Mesothelial cell of epicardium (in vitro differentiated cells): Measurements from ENCODE around the gene ENTPD6. TPM values are rescaled to one million over a fixed set of nuclear protein-coding genes. Genes with fewer than 3 reads are reported as not detected.

Experiments
- DNase-seq, 2 experiments: peaks; one replicate each; pipeline ENCODE4 v3.0.0; 2021; ENCODE audit warnings: low spot score in 2 of 2; ENCODE audit not compliant: unreplicated experiment in 2 of 2
- H3K27ac Mint-ChIP-seq: 2 replicates; pipeline ENCODE4 v1.8.0; 2021; ENCODE audit warnings: mixed read lengths
- H3K27me3 Mint-ChIP-seq: 2 replicates; pipeline ENCODE4 v1.8.0; 2021; ENCODE audit warnings: low read depth, mixed read lengths
- H3K36me3 Mint-ChIP-seq: 2 replicates; pipeline ENCODE4 v1.8.0; 2021; ENCODE audit warnings: mixed read lengths
- H3K4me1 Mint-ChIP-seq: 2 replicates; pipeline ENCODE4 v1.8.0; 2021; ENCODE audit warnings: mixed read lengths
- H3K4me3 Mint-ChIP-seq: 2 replicates; pipeline ENCODE4 v1.8.0; 2021; ENCODE audit warnings: mild to moderate bottlenecking, moderate library complexity, mixed read lengths
- H3K9me3 Mint-ChIP-seq: 2 replicates; pipeline ENCODE4 v1.8.0; 2021; ENCODE audit warnings: mixed read lengths
- total RNA-seq: library from RNA; stranded (reverse); gene quantifications from 3 replicates; pipeline ENCODE4 v1.2.1, GENCODE V29; 2021
- TF ChIP-seq, protein P1 (sequence below): fragments of 200-600 bp; sonication (generic); IDR thresholded peaks from one replicate; pipeline ENCODE4 v1.5.0; 2021; ENCODE audit warnings: antibody characterized with exemption; ENCODE audit not compliant: unreplicated experiment

ENTPD6 gene
- total RNA-seq, 1 donor from 2014 or later, result 59.3 TPM

DNA sequence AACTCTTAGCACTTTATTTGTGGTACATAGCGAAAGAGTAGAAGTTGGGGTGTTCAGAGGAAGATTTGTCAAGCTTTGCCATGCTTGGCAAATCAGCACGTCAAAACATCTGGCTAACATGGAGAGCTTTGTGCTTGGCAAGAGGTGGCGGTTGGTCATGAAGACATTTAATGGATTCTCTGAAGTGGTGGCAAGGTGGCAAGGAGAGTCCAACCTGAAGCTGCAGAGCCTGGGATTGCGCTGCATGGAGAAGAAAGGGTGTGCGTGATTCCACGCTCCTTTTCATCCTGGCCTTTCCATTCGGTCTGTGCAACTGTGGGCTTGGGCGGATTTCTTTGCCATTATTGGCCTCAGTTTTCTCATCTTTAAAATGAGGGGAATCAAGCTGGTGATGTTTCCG, 55.5 kb downstream of the ENTPD6 start:
- no peak for DNase-seq
- Mint-ChIP-seq H3K36me3 (no peaks in the 10 kb centered on the region), H3K27ac (no peak overlapping the region), H3K27me3 (peaks cover 8% of the 10 kb centered on the region), H3K4me3 (no peak overlapping the region), H3K4me1 (peaks cover 25% of the 10 kb centered on the region), H3K9me3 (no peaks in the 10 kb centered on the region)
- TF ChIP-seq, protein P1, sequence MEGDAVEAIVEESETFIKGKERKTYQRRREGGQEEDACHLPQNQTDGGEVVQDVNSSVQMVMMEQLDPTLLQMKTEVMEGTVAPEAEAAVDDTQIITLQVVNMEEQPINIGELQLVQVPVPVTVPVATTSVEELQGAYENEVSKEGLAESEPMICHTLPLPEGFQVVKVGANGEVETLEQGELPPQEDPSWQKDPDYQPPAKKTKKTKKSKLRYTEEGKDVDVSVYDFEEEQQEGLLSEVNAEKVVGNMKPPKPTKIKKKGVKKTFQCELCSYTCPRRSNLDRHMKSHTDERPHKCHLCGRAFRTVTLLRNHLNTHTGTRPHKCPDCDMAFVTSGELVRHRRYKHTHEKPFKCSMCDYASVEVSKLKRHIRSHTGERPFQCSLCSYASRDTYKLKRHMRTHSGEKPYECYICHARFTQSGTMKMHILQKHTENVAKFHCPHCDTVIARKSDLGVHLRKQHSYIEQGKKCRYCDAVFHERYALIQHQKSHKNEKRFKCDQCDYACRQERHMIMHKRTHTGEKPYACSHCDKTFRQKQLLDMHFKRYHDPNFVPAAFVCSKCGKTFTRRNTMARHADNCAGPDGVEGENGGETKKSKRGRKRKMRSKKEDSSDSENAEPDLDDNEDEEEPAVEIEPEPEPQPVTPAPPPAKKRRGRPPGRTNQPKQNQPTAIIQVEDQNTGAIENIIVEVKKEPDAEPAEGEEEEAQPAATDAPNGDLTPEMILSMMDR, result no peak

DNA sequence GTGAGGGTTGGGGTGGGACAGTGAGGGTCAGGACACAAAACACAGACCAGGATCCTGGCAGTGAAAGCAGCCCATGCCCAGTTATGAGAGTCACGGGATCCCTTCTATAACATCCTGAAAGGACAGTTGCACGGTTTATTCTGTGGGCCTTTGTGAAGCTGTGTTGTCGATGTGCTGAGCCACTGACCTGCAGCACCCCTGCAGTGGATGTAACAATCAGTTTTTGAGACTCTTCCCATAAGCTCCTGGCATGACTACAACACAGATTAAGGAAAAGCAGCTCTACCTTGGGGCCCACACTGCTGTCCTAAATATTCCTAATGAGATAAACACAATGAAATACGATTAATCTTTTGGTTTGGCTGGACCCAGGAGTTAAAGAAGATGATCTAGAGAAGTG, 56.0 kb downstream of the ENTPD6 start:
- H3K4me3 Mint-ChIP-seq, result no peak overlapping the region
- peaks cover 25% of the 10 kb centered on the region for H3K4me1 Mint-ChIP-seq
- no peaks in the 10 kb centered on the region for H3K36me3 Mint-ChIP-seq
- peaks cover 8% of the 10 kb centered on the region for H3K27me3 Mint-ChIP-seq
- no peaks in the 10 kb centered on the region for H3K9me3 Mint-ChIP-seq
- DNase-seq, result no peak
- TF ChIP-seq, protein P1, result no peak
- H3K27ac Mint-ChIP-seq, result no peak overlapping the region

DNA sequence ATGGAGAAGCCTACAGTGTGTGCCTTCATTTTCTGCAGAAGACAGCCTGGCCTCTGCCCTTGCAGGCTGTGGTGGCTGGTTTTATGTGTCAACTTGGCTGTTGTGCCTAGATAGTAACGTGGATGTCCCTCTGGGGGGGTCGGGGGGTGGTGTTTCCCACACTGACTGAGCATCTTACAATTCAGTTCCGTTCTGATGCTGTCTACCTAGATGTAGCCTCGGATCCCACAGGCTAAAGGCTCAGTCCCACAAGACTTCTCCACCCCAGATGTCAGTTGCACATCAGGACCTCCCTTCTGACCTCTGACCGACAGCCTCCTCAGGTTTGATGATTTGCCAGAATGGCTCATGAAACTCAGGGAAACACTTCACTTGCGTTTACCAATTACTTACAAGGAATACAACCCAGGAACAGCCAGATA, 56.7 kb downstream of the ENTPD6 start:
- TF ChIP-seq, protein P1, result no peak
- Mint-ChIP-seq H3K27ac (no peak overlapping the region), H3K36me3 (no peaks in the 10 kb centered on the region), H3K27me3 (peaks cover 1% of the 10 kb centered on the region), H3K4me3 (no peak overlapping the region), H3K4me1 (peaks cover 25% of the 10 kb centered on the region), H3K9me3 (no peaks in the 10 kb centered on the region)
- DNase-seq, result no peak

DNA sequence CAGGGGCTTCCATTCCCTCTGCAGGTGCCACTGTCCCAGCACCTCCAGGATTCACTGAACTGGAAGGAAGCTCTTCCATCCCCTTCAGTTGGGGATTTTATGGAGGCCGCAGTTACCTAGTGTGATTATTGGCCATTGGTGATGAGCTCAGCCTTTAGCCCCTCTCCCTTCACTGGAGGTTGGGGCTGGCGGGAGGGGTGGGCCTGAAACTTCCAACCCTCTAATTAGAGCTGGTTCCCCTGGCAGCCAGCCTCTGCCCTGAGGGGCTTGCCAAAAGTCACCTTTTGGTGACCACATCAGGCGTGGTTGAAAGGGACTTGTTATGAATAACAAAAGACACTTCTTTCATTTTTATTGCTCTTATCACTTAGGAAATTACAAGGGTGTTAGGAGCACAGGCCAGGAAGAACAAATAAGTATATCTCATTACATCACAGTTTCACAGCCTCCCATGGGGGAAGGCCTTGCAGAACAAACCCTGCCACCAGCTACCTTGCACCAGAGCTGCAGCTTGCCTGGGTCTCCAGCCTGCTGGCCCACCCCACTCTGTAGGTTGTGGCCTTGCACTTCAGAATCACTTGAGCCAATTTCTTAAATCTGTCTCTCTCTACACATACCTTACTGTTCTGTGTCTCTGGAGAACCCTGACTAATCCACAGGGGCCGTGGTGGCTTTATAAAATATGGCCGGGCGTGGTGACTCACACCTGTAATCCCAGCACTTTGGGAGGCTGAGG, 57.3 kb downstream of the ENTPD6 start:
- TF ChIP-seq, protein P1, result no peak
- no peaks in the 10 kb centered on the region for H3K9me3 Mint-ChIP-seq
- H3K36me3 Mint-ChIP-seq, result peaks cover under 1% of the 10 kb centered on the region
- peaks cover 25% of the 10 kb centered on the region for H3K4me1 Mint-ChIP-seq
- no peak overlapping the region for H3K4me3 Mint-ChIP-seq
- DNase-seq, result no peak
- H3K27ac Mint-ChIP-seq, result no peak overlapping the region
- H3K27me3 Mint-ChIP-seq, result no peaks in the 10 kb centered on the region

DNA sequence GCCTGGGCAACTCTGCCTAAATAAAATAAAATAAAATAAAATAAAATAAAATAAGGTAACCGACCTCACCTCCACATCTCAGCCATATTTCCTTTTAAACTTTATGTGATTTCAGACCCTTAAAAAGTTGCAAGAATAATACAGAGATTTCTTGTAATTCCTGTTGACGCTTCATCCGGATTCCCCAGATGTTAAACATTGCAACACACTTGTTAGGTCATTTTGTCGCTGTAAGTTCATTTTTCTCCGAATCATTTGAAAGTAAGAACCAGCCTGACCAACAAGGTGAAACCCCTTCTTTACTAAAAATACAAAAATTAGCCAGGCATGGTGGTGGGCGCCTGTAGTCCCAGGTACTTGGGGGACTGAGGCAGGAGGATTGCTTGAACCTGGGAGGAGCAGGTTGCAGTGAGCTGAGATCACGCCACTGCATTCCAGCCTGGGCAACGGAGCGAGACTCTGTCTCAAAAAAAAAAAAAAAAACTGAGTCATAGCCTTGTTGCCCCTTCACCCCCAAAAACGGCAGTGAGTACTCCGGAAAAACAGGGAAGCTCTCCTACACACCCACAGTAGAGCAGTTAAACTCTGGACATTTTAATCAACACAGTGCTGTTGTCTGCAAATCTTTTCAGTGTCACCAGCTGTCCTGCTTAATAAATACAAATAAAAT, 58.2 kb downstream of the ENTPD6 start:
- H3K27ac Mint-ChIP-seq, result no peak overlapping the region
- H3K36me3 Mint-ChIP-seq, result peaks cover 3% of the 10 kb centered on the region
- peaks cover 22% of the 10 kb centered on the region for H3K4me1 Mint-ChIP-seq
- DNase-seq, result no peak
- TF ChIP-seq, protein P1, result no peak
- no peaks in the 10 kb centered on the region for H3K27me3 Mint-ChIP-seq
- no peak overlapping the region for H3K4me3 Mint-ChIP-seq
- H3K9me3 Mint-ChIP-seq, result no peaks in the 10 kb centered on the region
